IMR-90 (cell line): ENCODE data around the gene CLEC16A. TPM values are rescaled to one million over a fixed set of nuclear protein-coding genes. Genes with fewer than 3 reads are reported as not detected.

Source experiments
- ATAC-seq: fragments of 200-7000 bp; cut with Tn5 transposase; 2 replicates; pipeline ENCODE4 v1.9.1; 2020; ENCODE audit warnings: low read depth, mild to moderate bottlenecking, moderate library complexity
- BruUV-seq: library from RNA; stranded (reverse); fragments of 400-500 nt; replicated peaks from 2 replicates; lab custom pipeline; 2021; lab: Mats Ljungman, UMichigan
- CTCF ChIA-PET: fragments of 300-600 bp; formaldehyde crosslinking; extraction: SDS; loops from one replicate; lab custom pipeline; 2021; ENCODE audit warnings: antibody characterized with exemption; lab: Yijun Ruan, JAX
- POLR2A ChIA-PET: fragments of 300-600 bp; sonication (Branson Sonifier 250); formaldehyde crosslinking; loops from one replicate; lab custom pipeline; 2022; ENCODE audit warnings: antibody characterized with exemption; ENCODE audit not compliant: unreplicated experiment; lab: Charles Lee
- DNase-seq: peaks from one replicate; pipeline ENCODE4 v3.0.0; 2013
- H2AFZ ChIP-seq: replicated peaks from 2 replicates; pipeline ENCODE3; 2013; ENCODE audit warnings: low read length, mild to moderate bottlenecking; ENCODE audit not compliant: poor library complexity
- H2AK5ac ChIP-seq: 2 replicates; pipeline ENCODE4 v1.6.1; 2013; ENCODE audit warnings: low read depth, low read length, inconsistent platforms
- H2AK9ac ChIP-seq: replicated peaks from 2 replicates; pipeline ENCODE3; 2013; ENCODE audit warnings: mild to moderate bottlenecking, low read depth, low read length, moderate library complexity; ENCODE audit not compliant: poor library complexity
- H2BK120ac ChIP-seq: 2 replicates; pipeline ENCODE4 v1.6.1; 2013; ENCODE audit warnings: low read depth, low read length, inconsistent platforms
- H2BK15ac ChIP-seq: 3 replicates; pipeline ENCODE4 v1.6.1; 2013; ENCODE audit warnings: low read depth, low read length, inconsistent platforms
- H2BK20ac ChIP-seq: 2 replicates; pipeline ENCODE4 v1.6.1; 2013; ENCODE audit warnings: low read depth, mild to moderate bottlenecking, inconsistent platforms, low read length, moderate library complexity
- H2BK5ac ChIP-seq: 2 replicates; pipeline ENCODE4 v1.6.1; 2013; ENCODE audit warnings: mild to moderate bottlenecking, low read depth, low read length, inconsistent platforms; ENCODE audit not compliant: poor library complexity, severe bottlenecking
- H3K14ac ChIP-seq: replicated peaks from 2 replicates; pipeline ENCODE4 v1.6.1; 2013; ENCODE audit warnings: low read depth, low read length, inconsistent platforms
- H3K18ac ChIP-seq: 2 replicates; pipeline ENCODE4 v1.6.1; 2013; ENCODE audit warnings: low read depth, low read length, control low read depth
- H3K23ac ChIP-seq: 2 replicates; pipeline ENCODE4 v1.6.1; 2013; ENCODE audit warnings: low read depth, low read length, inconsistent platforms
- H3K27ac ChIP-seq: 2 replicates; pipeline ENCODE4 v1.5.1; 2013; ENCODE audit warnings: mild to moderate bottlenecking, control low read depth, low read length; ENCODE audit not compliant: insufficient read depth
- H3K27me3 ChIP-seq: 2 replicates; pipeline ENCODE4 v1.6.1; 2013; ENCODE audit warnings: low read length; ENCODE audit not compliant: control insufficient read depth, insufficient read depth
- H3K36me3 ChIP-seq: 2 replicates; pipeline ENCODE4 v1.6.1; 2013; ENCODE audit warnings: low read length, mixed read lengths; ENCODE audit not compliant: control insufficient read depth, insufficient read depth
- H3K4ac ChIP-seq: 2 replicates; pipeline ENCODE4 v1.6.1; 2013; ENCODE audit warnings: low read depth, low read length, inconsistent platforms
- H3K4me1 ChIP-seq: 2 replicates; pipeline ENCODE4 v1.6.1; 2013; ENCODE audit warnings: low read length, mixed read lengths; ENCODE audit not compliant: control insufficient read depth, insufficient read depth
- H3K4me2 ChIP-seq: 2 replicates; pipeline ENCODE4 v1.6.1; 2013; ENCODE audit warnings: low read depth, mild to moderate bottlenecking, control low read depth, low read length, moderate library complexity
- H3K4me3 ChIP-seq: 2 replicates; pipeline ENCODE4 v1.5.1; 2013; ENCODE audit warnings: low read depth, mild to moderate bottlenecking, control low read depth, low read length, moderate library complexity; ENCODE audit not compliant: insufficient read depth
- H3K56ac ChIP-seq: 2 replicates; pipeline ENCODE4 v1.6.1; 2013; ENCODE audit warnings: low read length, inconsistent platforms; ENCODE audit not compliant: insufficient read depth; ENCODE audit errors: extremely low read depth
- H3K79me1 ChIP-seq, 2 experiments: 2 replicates each; pipeline ENCODE4 v1.6.1; 2013; ENCODE audit warnings: low read length in 2 of 2, inconsistent platforms in 1 of 2, low read depth in 1 of 2
- H3K9ac ChIP-seq: 2 replicates; pipeline ENCODE4 v1.6.1; 2013; ENCODE audit warnings: low read depth, low read length, control low read depth
- H3K9me1 ChIP-seq: 2 replicates; pipeline ENCODE4 v1.6.1; 2013; ENCODE audit warnings: low read length, inconsistent platforms; ENCODE audit not compliant: insufficient read depth
- H3K9me3 ChIP-seq: 2 replicates; pipeline ENCODE4 v1.6.1; 2013; ENCODE audit warnings: low read length; ENCODE audit not compliant: control insufficient read depth, insufficient read depth
- H4K20me1 ChIP-seq: 2 replicates; pipeline ENCODE4 v1.6.1; 2013; ENCODE audit warnings: low read length, inconsistent platforms; ENCODE audit not compliant: insufficient read depth
- H4K5ac ChIP-seq: 2 replicates; pipeline ENCODE4 v1.6.1; 2013; ENCODE audit warnings: mild to moderate bottlenecking, low read depth, low read length, control low read depth
- H4K8ac ChIP-seq, 2 experiments: 2 replicates each; pipeline ENCODE4 v1.6.1; 2013; ENCODE audit warnings: low read depth in 2 of 2, low read length in 2 of 2, control low read depth in 1 of 2, inconsistent platforms in 1 of 2
- H4K91ac ChIP-seq: 2 replicates; pipeline ENCODE4 v1.6.1; 2013; ENCODE audit warnings: low read depth, low read length, inconsistent platforms; ENCODE audit not compliant: insufficient read depth
- BHLHE40 ChIP-seq: fragments of 150-350 bp; IDR thresholded peaks from 2 replicates; pipeline ENCODE4 v1.6.1; 2016; ENCODE audit warnings: mild to moderate bottlenecking, low read depth, low read length
- CEBPB ChIP-seq: IDR thresholded peaks from 2 replicates; pipeline ENCODE4 v1.6.1; 2012; ENCODE audit warnings: low read depth, low read length, improper control_type of control experiment
- CHD1 ChIP-seq: IDR thresholded peaks from 2 replicates; pipeline ENCODE4 v1.6.1; 2012; ENCODE audit warnings: low read depth, low read length, improper control_type of control experiment
- FOS ChIP-seq: fragments of 150-350 bp; IDR thresholded peaks from 2 replicates; pipeline ENCODE4 v1.6.1; 2016; ENCODE audit warnings: low read depth, low read length
- MAFK ChIP-seq: IDR thresholded peaks from 2 replicates; pipeline ENCODE4 v1.6.1; 2012; ENCODE audit warnings: low read depth, low read length, improper control_type of control experiment
- MAZ ChIP-seq: IDR thresholded peaks from 2 replicates; pipeline ENCODE4 v1.6.1; 2012; ENCODE audit warnings: low read depth, mild to moderate bottlenecking, low read length, improper control_type of control experiment, moderate library complexity, borderline replicate concordance
- MXI1 ChIP-seq: IDR thresholded peaks from 2 replicates; pipeline ENCODE4 v1.6.1; 2012; ENCODE audit warnings: low read depth, mild to moderate bottlenecking, low read length, moderate library complexity, borderline replicate concordance
- NFE2L2 ChIP-seq: fragments of 150-350 bp; IDR thresholded peaks from 2 replicates; pipeline ENCODE4 v1.6.1; 2016; ENCODE audit warnings: low read depth, mild to moderate bottlenecking, low read length
- POLR2A ChIP-seq: IDR thresholded peaks from 2 replicates; pipeline ENCODE4 v1.6.1; 2012; ENCODE audit warnings: mild to moderate bottlenecking, low read depth, low read length
- RAD21 ChIP-seq: IDR thresholded peaks from 2 replicates; pipeline ENCODE4 v1.6.1; 2012; ENCODE audit warnings: low read length, improper control_type of control experiment
- RCOR1 ChIP-seq: IDR thresholded peaks from 2 replicates; pipeline ENCODE4 v1.6.1; 2012; ENCODE audit warnings: mild to moderate bottlenecking, low read length, improper control_type of control experiment; ENCODE audit not compliant: insufficient replicate concordance
- RFX5 ChIP-seq: IDR thresholded peaks from 2 replicates; pipeline ENCODE4 v1.8.0; 2012; ENCODE audit warnings: low read depth, mild to moderate bottlenecking, low read length, moderate library complexity
- SMC3 ChIP-seq: fragments of 150-350 bp; IDR thresholded peaks from 2 replicates; pipeline ENCODE4 v1.6.1; 2016; ENCODE audit warnings: low read depth, mild to moderate bottlenecking, antibody characterized with exemption, low read length, moderate library complexity
- WGBS, 2 experiments: methylation state at CpG; one replicate each; pipeline versions ENCODE4 v1.1.5 to v1.1.7; 2013; ENCODE audit warnings: missing lambda C conversion rate in 2 of 2; ENCODE audit not compliant: insufficient read length in 1 of 2; ENCODE audit errors: extremely low coverage in 2 of 2; 5-methylcytosine and 5-hydroxymethylcytosine counted together
- dilution Hi-C: fragments of 300-500 bp; cut with HindIII; formaldehyde crosslinking; loops from one replicate; pipeline ENCODE4 v1.14.3; 2018; ENCODE audit warnings: low sequenced_read_pairs; ENCODE audit not compliant: unreplicated experiment
- in situ Hi-C: fragments of 300-500 bp; cut with MboI; formaldehyde crosslinking; loops from 3 replicates; pipeline ENCODE4 v1.14.3; 2019; ENCODE audit warnings: low sequenced_read_pairs, inconsistent platforms, mixed read lengths
- intact Hi-C: fragments of 100-400 bp; cut with micrococcal nuclease; formaldehyde crosslinking; loops from 2 replicates; pipeline ENCODE4 v1.10.0; 2022
- polyA plus RNA-seq, 3 experiments: library from polyadenylated mRNA; depleted of rRNA; stranded (reverse); fragments of >200 nt; gene quantifications; 2 replicates each; pipeline ENCODE4 v1.2.3, GENCODE V29; 2012; ENCODE audit warnings: low replicate concordance in 1 of 3
- total RNA-seq: library from RNA; depleted of rRNA; stranded (reverse); fragments of >200 nt; gene quantifications from 2 replicates; pipeline ENCODE4 v1.2.3, GENCODE V29; 2012
- TF ChIP-seq, protein P1 (sequence below): conservative IDR thresholded peaks from 2 replicates; pipeline ENCODE4 v1.5.1; 2012; ENCODE audit warnings: mild to moderate bottlenecking, low read depth, low read length, improper control_type of control experiment
- TF ChIP-seq, protein P2 (sequence below): fragments of 150-350 bp; IDR thresholded peaks from 2 replicates; pipeline ENCODE4 v1.6.1; 2016; ENCODE audit warnings: low read depth, mild to moderate bottlenecking, low read length, moderate library complexity, borderline replicate concordance
- TF ChIP-seq, protein P3 (sequence below): fragments of 150-350 bp; IDR thresholded peaks from 2 replicates; pipeline ENCODE4 v1.6.1; 2017; ENCODE audit warnings: mild to moderate bottlenecking, antibody characterized with exemption, low read length, low read depth

CLEC16A gene
- total and polyA plus RNA-seq, 2 of the 4 experiments (the other 2 are of a cell fraction): 15.9 to 16.5 TPM

DNA sequence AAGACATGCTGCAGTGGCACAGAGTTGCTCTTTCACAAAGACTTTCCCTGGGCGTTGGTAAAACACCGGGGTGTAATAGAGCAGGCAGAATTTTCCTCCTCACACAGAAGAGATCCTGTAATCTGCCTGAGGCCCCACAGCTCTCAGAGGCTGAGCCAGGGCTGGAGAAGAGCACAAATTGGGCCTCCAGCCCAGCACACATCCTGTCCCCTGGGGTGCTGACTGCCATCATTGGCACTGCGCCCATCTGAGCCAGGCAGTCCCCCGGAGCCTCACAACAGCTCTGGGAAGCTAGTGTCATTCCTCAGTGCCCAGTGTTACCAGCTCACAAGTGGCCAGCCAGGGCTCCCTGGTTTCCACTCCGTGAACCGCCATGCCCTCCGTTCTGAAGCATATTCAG lies 192.2 kb downstream of the CLEC16A start:
- POLR2A ChIA-PET: interaction anchor here (0.6 kb wide), 1 partner anchor 120 kb away, joined by 3 read pairs; the partner anchor contains the start of gene SOCS1
- no peak overlapping the region for H3K9ac ChIP-seq
- BruUV-seq: no TSS peak

More for the DNA sequence above, 192.2 kb downstream of the CLEC16A start:
- no peaks in the 10 kb centered on the region for H3K27me3 ChIP-seq
- H2BK20ac ChIP-seq: peak overlapping the region; percentile 50; the same call in 1 of the 2 replicates
- H3K14ac ChIP-seq: peak overlapping the region; percentile 64
- intact Hi-C loops (loop anchor here (10.0 kb wide), 1 partner anchor 118 kb away; the partner anchor contains the start of gene SOCS1), in situ Hi-C loops (no loop called here), dilution Hi-C loops (no loop called here)
- peaks cover 29% of the 10 kb centered on the region for H3K9me1 ChIP-seq
- H2AK5ac ChIP-seq: peak overlapping the region; percentile 37; the same call in 1 of the 2 replicates
- peak overlapping the region; percentile 22 for H3K18ac ChIP-seq
- no peaks in the 10 kb centered on the region for H4K20me1 ChIP-seq
- peak overlapping the region; percentile 15; the same call in 1 of the 2 replicates for H3K56ac ChIP-seq
- H4K8ac ChIP-seq: peak overlapping the region in 1 of 2 experiments; percentile 39; a peak in 2 of 4 replicates
- ATAC-seq (no peak), DNase-seq (no peak)
- 0 out of 2 replicates have a peak overlapping the region, but pooled peaks have one; percentile 62 for H3K23ac ChIP-seq
- peak overlapping the region; percentile 38 for H2AK9ac ChIP-seq
- TF ChIP-seq, protein P1, sequence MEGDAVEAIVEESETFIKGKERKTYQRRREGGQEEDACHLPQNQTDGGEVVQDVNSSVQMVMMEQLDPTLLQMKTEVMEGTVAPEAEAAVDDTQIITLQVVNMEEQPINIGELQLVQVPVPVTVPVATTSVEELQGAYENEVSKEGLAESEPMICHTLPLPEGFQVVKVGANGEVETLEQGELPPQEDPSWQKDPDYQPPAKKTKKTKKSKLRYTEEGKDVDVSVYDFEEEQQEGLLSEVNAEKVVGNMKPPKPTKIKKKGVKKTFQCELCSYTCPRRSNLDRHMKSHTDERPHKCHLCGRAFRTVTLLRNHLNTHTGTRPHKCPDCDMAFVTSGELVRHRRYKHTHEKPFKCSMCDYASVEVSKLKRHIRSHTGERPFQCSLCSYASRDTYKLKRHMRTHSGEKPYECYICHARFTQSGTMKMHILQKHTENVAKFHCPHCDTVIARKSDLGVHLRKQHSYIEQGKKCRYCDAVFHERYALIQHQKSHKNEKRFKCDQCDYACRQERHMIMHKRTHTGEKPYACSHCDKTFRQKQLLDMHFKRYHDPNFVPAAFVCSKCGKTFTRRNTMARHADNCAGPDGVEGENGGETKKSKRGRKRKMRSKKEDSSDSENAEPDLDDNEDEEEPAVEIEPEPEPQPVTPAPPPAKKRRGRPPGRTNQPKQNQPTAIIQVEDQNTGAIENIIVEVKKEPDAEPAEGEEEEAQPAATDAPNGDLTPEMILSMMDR: no peak
- TF ChIP-seq POLR2A: no peak
- no peak for TF ChIP-seq FOS
- TF ChIP-seq CEBPB: no peak
- no peak for TF ChIP-seq NFE2L2
- no peak for TF ChIP-seq RFX5
- TF ChIP-seq MAFK: no peak
- TF ChIP-seq, protein P2, sequence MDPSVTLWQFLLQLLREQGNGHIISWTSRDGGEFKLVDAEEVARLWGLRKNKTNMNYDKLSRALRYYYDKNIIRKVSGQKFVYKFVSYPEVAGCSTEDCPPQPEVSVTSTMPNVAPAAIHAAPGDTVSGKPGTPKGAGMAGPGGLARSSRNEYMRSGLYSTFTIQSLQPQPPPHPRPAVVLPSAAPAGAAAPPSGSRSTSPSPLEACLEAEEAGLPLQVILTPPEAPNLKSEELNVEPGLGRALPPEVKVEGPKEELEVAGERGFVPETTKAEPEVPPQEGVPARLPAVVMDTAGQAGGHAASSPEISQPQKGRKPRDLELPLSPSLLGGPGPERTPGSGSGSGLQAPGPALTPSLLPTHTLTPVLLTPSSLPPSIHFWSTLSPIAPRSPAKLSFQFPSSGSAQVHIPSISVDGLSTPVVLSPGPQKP: no peak
- TF ChIP-seq BHLHE40: no peak
- TF ChIP-seq SMC3: no peak
- no peak for TF ChIP-seq MAZ
- TF ChIP-seq RAD21: no peak
- no peak for TF ChIP-seq RCOR1
- TF ChIP-seq, protein P3, sequence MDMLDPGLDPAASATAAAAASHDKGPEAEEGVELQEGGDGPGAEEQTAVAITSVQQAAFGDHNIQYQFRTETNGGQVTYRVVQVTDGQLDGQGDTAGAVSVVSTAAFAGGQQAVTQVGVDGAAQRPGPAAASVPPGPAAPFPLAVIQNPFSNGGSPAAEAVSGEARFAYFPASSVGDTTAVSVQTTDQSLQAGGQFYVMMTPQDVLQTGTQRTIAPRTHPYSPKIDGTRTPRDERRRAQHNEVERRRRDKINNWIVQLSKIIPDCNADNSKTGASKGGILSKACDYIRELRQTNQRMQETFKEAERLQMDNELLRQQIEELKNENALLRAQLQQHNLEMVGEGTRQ: no peak
- no peak for TF ChIP-seq MXI1
- no peak for TF ChIP-seq CHD1
- no peak overlapping the region for H3K4me3 ChIP-seq
- H2BK5ac ChIP-seq: peak overlapping the region; percentile 1
- peak overlapping the region; percentile 50 for H2BK120ac ChIP-seq
- H3K27ac ChIP-seq: no peak overlapping the region
- peak overlapping the region; percentile 73 for H3K4ac ChIP-seq
- H3K79me1 ChIP-seq: peaks cover 0 to 32% of the 10 kb centered on the region in 2 experiments
- H4K5ac ChIP-seq: no peak overlapping the region
- H3K9me3 ChIP-seq: no peaks in the 10 kb centered on the region
- no peak overlapping the region for H2AFZ ChIP-seq
- no peaks in the 10 kb centered on the region for H3K36me3 ChIP-seq
- CTCF ChIA-PET: no interaction called here
- peaks cover 44% of the 10 kb centered on the region for H3K4me1 ChIP-seq
- no peak overlapping the region for H3K4me2 ChIP-seq
- peak overlapping the region; percentile 51 for H4K91ac ChIP-seq
- H2BK15ac ChIP-seq: peak overlapping the region; percentile 29
- WGBS, 2 experiments: 56% methylated on average over 3 of the region's 7 CpGs; no CpG with 5 or more reads in 1 of the 2 experiments
